Stimulated activated CD4-positive, alpha-beta T cell treated with anti-CD3 and anti-CD28 coated beads, Interleukin-1b, Interleukin-23, amount 100 ng/mL, for 4 hours (primary cell): Measurements from ENCODE around the gene ENPEP.
"Not testable (repeated sequence)": the region's sequence is repeated elsewhere in the genome, so short reads cannot be mapped to it uniquely, and the experiment has no call there.

Source experiments
- DNase-seq, 2 donors: peaks; one replicate each; pipeline ENCODE4 v3.0.0-alpha.2; 2020; ENCODE audit warnings: low read depth in 2 of 2

Gene ENPEP

GRCh38 chr4:110485452-110485851 is 9.5 kb downstream of the ENPEP start:
- DNase-seq, result no peak

- no peak for DNase-seq
Observed at GRCh38 chr4:110486256-110486655, 10.3 kb downstream of the ENPEP start.

- DNase-seq, result not testable (repeated sequence)
Observed at GRCh38 chr4:110486850-110487249, 10.9 kb downstream of the ENPEP start.

GRCh38 chr4:110487873-110488272 is 11.9 kb downstream of the ENPEP start:
- DNase-seq, result no peak

GRCh38 chr4:110489901-110490508 is 14.1 kb downstream of the ENPEP start:
- DNase-seq, result no peak

GRCh38 chr4:110492522-110492921 is 16.6 kb downstream of the ENPEP start:
- DNase-seq, result no peak

GRCh38 chr4:110493520-110493919 is 17.6 kb downstream of the ENPEP start:
- no peak for DNase-seq

GRCh38 chr4:110498420-110498819 is 22.5 kb downstream of the ENPEP start:
- DNase-seq, result no peak

- no peak for DNase-seq
Observed at GRCh38 chr4:110499126-110499525, 23.2 kb downstream of the ENPEP start.

GRCh38 chr4:110501826-110502225 is 25.9 kb downstream of the ENPEP start:
- no peak for DNase-seq

- no peak for DNase-seq
Observed at GRCh38 chr4:110503270-110504083, 27.5 kb downstream of the ENPEP start.

- no peak for DNase-seq
Observed at GRCh38 chr4:110504084-110504435, 28.1 kb downstream of the ENPEP start.

- no peak for DNase-seq
Observed at GRCh38 chr4:110505440-110505839, 29.5 kb downstream of the ENPEP start.

GRCh38 chr4:110508827-110509710 is 33.1 kb downstream of the ENPEP start:
- DNase-seq, result no peak

- DNase-seq, result no peak
Observed at GRCh38 chr4:110510277-110510676, 34.3 kb downstream of the ENPEP start.

- DNase-seq, result no peak
Observed at GRCh38 chr4:110510955-110511544, 35.1 kb downstream of the ENPEP start.

GRCh38 chr4:110512901-110513300 is 36.9 kb downstream of the ENPEP start:
- no peak for DNase-seq

GRCh38 chr4:110514889-110515479 is 39.0 kb downstream of the ENPEP start:
- DNase-seq, result no peak

- no peak for DNase-seq
Observed at GRCh38 chr4:110515676-110516075, 39.7 kb downstream of the ENPEP start.

GRCh38 chr4:110516106-110516922 is 40.4 kb downstream of the ENPEP start:
- DNase-seq, result peak; percentile 54 to 63
